GM12878 (cell line): ENCODE measurements around the gene ASTN1.

Experiments used
- GABPA ChIP-seq: IDR thresholded peaks from 2 replicates; pipeline ENCODE4 v1.6.1; 2014; ENCODE audit warnings: antibody characterized with exemption, low read depth, mild to moderate bottlenecking, inconsistent platforms
- MTA2 ChIP-seq: fragments of 450-650 bp; IDR thresholded peaks from 2 replicates; pipeline ENCODE4 v1.6.1; 2016; ENCODE audit warnings: low read depth, mild to moderate bottlenecking, moderate library complexity
- NBN ChIP-seq: fragments of 450-650 bp; IDR thresholded peaks from 2 replicates; pipeline ENCODE4 v1.6.1; 2016
- RAD21 ChIP-seq: IDR thresholded peaks from 2 replicates; pipeline ENCODE4 v1.6.1; 2011; ENCODE audit warnings: mild to moderate bottlenecking, low read depth, low read length, moderate library complexity; ENCODE audit not compliant: insufficient read depth
- TF ChIP-seq, protein P1 (sequence below): IDR thresholded peaks from 2 replicates; pipeline ENCODE4 v1.6.1; 2012; ENCODE audit warnings: mild to moderate bottlenecking, low read depth, low read length
- TF ChIP-seq, protein P2 (sequence below), 3 experiments: IDR thresholded peaks in 2 of 3; conservative IDR thresholded peaks in 1 of 3; 2 replicates each; pipeline ENCODE4 v1.5.1; 2011; ENCODE audit warnings: low read depth in 3 of 3, low read length in 3 of 3, mild to moderate bottlenecking in 3 of 3, control low read depth in 2 of 3, moderate library complexity in 2 of 3, inconsistent platforms in 1 of 3, mixed read lengths in 1 of 3; ENCODE audit not compliant: control insufficient read depth in 2 of 3, insufficient read depth in 1 of 3; ENCODE audit errors: extremely low read depth in 1 of 3

DNA sequence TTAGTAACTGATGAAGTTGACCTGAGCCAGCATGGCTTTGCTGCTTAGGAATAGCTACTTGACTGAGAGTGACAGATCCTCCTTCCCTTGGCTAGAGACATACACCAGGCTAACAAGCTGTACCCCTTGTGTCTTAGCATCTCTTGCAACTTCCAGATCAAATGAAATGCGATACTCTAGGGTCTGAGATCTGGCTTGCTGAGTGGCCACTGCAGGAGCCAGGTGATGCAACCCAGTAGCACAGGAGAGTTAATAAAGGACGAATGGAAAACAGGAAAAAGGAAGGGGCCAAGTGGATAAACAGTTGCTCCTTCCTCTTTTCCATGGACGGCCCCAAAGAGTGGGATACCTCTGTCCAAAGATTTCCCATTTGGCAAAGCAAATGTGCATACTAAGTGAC, 38.2 kb downstream of the ASTN1 start:
- no peak for TF ChIP-seq MTA2
- TF ChIP-seq, protein P1, sequence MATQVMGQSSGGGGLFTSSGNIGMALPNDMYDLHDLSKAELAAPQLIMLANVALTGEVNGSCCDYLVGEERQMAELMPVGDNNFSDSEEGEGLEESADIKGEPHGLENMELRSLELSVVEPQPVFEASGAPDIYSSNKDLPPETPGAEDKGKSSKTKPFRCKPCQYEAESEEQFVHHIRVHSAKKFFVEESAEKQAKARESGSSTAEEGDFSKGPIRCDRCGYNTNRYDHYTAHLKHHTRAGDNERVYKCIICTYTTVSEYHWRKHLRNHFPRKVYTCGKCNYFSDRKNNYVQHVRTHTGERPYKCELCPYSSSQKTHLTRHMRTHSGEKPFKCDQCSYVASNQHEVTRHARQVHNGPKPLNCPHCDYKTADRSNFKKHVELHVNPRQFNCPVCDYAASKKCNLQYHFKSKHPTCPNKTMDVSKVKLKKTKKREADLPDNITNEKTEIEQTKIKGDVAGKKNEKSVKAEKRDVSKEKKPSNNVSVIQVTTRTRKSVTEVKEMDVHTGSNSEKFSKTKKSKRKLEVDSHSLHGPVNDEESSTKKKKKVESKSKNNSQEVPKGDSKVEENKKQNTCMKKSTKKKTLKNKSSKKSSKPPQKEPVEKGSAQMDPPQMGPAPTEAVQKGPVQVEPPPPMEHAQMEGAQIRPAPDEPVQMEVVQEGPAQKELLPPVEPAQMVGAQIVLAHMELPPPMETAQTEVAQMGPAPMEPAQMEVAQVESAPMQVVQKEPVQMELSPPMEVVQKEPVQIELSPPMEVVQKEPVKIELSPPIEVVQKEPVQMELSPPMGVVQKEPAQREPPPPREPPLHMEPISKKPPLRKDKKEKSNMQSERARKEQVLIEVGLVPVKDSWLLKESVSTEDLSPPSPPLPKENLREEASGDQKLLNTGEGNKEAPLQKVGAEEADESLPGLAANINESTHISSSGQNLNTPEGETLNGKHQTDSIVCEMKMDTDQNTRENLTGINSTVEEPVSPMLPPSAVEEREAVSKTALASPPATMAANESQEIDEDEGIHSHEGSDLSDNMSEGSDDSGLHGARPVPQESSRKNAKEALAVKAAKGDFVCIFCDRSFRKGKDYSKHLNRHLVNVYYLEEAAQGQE: no peak
- no peak for TF ChIP-seq RAD21
- no peak for TF ChIP-seq NBN
- TF ChIP-seq GABPA: no peak
- TF ChIP-seq, protein P2, sequence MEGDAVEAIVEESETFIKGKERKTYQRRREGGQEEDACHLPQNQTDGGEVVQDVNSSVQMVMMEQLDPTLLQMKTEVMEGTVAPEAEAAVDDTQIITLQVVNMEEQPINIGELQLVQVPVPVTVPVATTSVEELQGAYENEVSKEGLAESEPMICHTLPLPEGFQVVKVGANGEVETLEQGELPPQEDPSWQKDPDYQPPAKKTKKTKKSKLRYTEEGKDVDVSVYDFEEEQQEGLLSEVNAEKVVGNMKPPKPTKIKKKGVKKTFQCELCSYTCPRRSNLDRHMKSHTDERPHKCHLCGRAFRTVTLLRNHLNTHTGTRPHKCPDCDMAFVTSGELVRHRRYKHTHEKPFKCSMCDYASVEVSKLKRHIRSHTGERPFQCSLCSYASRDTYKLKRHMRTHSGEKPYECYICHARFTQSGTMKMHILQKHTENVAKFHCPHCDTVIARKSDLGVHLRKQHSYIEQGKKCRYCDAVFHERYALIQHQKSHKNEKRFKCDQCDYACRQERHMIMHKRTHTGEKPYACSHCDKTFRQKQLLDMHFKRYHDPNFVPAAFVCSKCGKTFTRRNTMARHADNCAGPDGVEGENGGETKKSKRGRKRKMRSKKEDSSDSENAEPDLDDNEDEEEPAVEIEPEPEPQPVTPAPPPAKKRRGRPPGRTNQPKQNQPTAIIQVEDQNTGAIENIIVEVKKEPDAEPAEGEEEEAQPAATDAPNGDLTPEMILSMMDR (IDR thresholded peaks at IDR 0.05 in 2 of 3, conservative IDR thresholded peaks at IDR 0.05 in 1 of 3; ENCODE audit: control insufficient read depth in 2 of 3, extremely low read depth in 1 of 3, insufficient read depth in 1 of 3, low read depth in 3 of 3, low read length in 3 of 3): no peak
